Kidney (tissue), 14 donors: ENCODE measurements around the gene MYRFL. TPM values are rescaled to one million over a fixed set of nuclear protein-coding genes. Genes with fewer than 3 reads are reported as not detected.
"Not testable (repeated sequence)": the region's sequence is repeated elsewhere in the genome, so short reads cannot be mapped to it uniquely, and the experiment has no call there.

ENCODE experiments used
- DNase-seq, 5 donors: peaks; one replicate each; pipeline ENCODE4 v3.0.0-alpha.2; 2013 to 2020
- FAIRE-seq: peaks from 2 replicates; lab custom pipeline; 2012; peaks lifted over from hg19 to GRCh38; lab: Jason Lieb, UNC
- H3K27ac ChIP-seq, 2 donors: one replicate each; pipeline ENCODE4 v1.7.0; 2013; ENCODE audit warnings: low read depth in 2 of 2, low read length in 2 of 2, inconsistent platforms in 1 of 2
- H3K27me3 ChIP-seq: one replicate; pipeline ENCODE4 v1.7.1; 2013; ENCODE audit warnings: low read length, inconsistent platforms; ENCODE audit not compliant: control insufficient read depth, insufficient read depth
- H3K36me3 ChIP-seq, 3 donors: one replicate each; pipeline versions ENCODE4 v1.7.0 to v1.7.1; 2013; ENCODE audit warnings: low read length in 3 of 3, control low read depth in 1 of 3, inconsistent platforms in 1 of 3; ENCODE audit not compliant: insufficient read depth in 3 of 3, control insufficient read depth in 2 of 3
- H3K4me1 ChIP-seq, 3 donors: one replicate each; pipeline versions ENCODE4 v1.7.0 to v1.7.1; 2013; ENCODE audit warnings: low read length in 3 of 3, inconsistent platforms in 1 of 3, low read depth in 1 of 3; ENCODE audit not compliant: control insufficient read depth in 2 of 3, insufficient read depth in 2 of 3
- H3K4me3 ChIP-seq, 3 donors: one replicate each; pipeline versions ENCODE4 v1.7.0 to v1.8.1; 2013; ENCODE audit warnings: low read length in 3 of 3, control low read depth in 1 of 3, inconsistent platforms in 1 of 3
- H3K9ac ChIP-seq, 3 donors: one replicate each; pipeline versions ENCODE4 v1.7.0 to v1.7.1; 2013; ENCODE audit warnings: low read length in 3 of 3, control low read depth in 1 of 3, inconsistent platforms in 1 of 3
- H3K9me3 ChIP-seq, 3 donors: one replicate each; pipeline versions ENCODE4 v1.7.0 to v1.7.1; 2013; ENCODE audit warnings: low read length in 3 of 3, control low read depth in 1 of 3, inconsistent platforms in 1 of 3; ENCODE audit not compliant: control insufficient read depth in 2 of 3, insufficient read depth in 1 of 3
- CTCF ChIP-seq: IDR thresholded peaks from 3 replicates; pipeline ENCODE4 v1.5.1; 2012; ENCODE audit warnings: mild to moderate bottlenecking, moderate library complexity, borderline replicate concordance; ENCODE audit not compliant: insufficient read depth; ENCODE audit errors: extremely low read depth
- intact Hi-C: fragments of 100-400 bp; cut with DNase I; formaldehyde crosslinking; loops from one replicate; pipeline ENCODE4 v1.11.1; 2022
- polyA plus RNA-seq: library from polyadenylated mRNA; stranded (reverse); fragments of 350-450 nt; fragmentation: Illumina TruSeq; extraction: RNeasy Lipid Tissue Mini Kit (QIAGEN cat#74804); gene quantifications from one replicate; pipeline ENCODE4 v1.2.3, GENCODE V29; 2014; ENCODE audit warnings: low read depth, low replicate concordance; ENCODE audit not compliant: insufficient read depth
- total RNA-seq: library from RNA; stranded (reverse); fragmentation: NEBNext Ultra II Directional; extraction: Animal tissue kit (Norgen Biotek cat#: 25700); gene quantifications from one replicate; pipeline ENCODE4 v1.2.1, GENCODE V29; 2021
- donor health status: control.
- donor health status: control.
- donor health status: control.
- donor health status: control.
- donor health status: control.
- donor health status: DM: yes; HTN: yes; CAD: no.
- donor health status: Normal renal cell carcinoma (clear cell type).

The MYRFL gene
- total and polyA plus RNA-seq, 2 donors from 2014 or later, result 0.82 to 1.6 TPM

GRCh38 chr12:69844416-69844815, 19.4 kb downstream of the MYRFL start:
- intact Hi-C loops, result no loop called here
- H3K9ac ChIP-seq, result no peak overlapping the region
- H3K36me3 ChIP-seq, result no peaks in the 10 kb centered on the region
- FAIRE-seq, result no peak
- H3K4me1 ChIP-seq, result peaks cover 0 to 9% (median 0%) of the 10 kb centered on the region in 3 donors
- no peak for TF ChIP-seq CTCF
- no peak overlapping the region for H3K4me3 ChIP-seq
- no peak overlapping the region for H3K27ac ChIP-seq
- no peaks in the 10 kb centered on the region for H3K9me3 ChIP-seq
- no peak for DNase-seq
- no peaks in the 10 kb centered on the region for H3K27me3 ChIP-seq

GRCh38 chr12:69844836-69845235, 19.8 kb downstream of the MYRFL start:
- Histone ChIP-seq H3K9ac (no peak overlapping the region), H3K4me1 (peaks cover 0 to 9% (median 0%) of the 10 kb centered on the region in 3 donors), H3K9me3 (no peaks in the 10 kb centered on the region), H3K27ac (no peak overlapping the region), H3K36me3 (no peaks in the 10 kb centered on the region), H3K27me3 (no peaks in the 10 kb centered on the region), H3K4me3 (no peak overlapping the region)
- FAIRE-seq (no peak), DNase-seq (no peak)
- no peak for TF ChIP-seq CTCF
- intact Hi-C loops, result no loop called here

- no peak for TF ChIP-seq CTCF
- no peaks in the 10 kb centered on the region for H3K4me1 ChIP-seq
- H3K36me3 ChIP-seq, result no peaks in the 10 kb centered on the region
- DNase-seq, result no peak
- no peaks in the 10 kb centered on the region for H3K9me3 ChIP-seq
- H3K9ac ChIP-seq, result no peak overlapping the region
- no peak overlapping the region for H3K27ac ChIP-seq
- intact Hi-C loops, result no loop called here
- no peak overlapping the region for H3K4me3 ChIP-seq
- H3K27me3 ChIP-seq, result no peaks in the 10 kb centered on the region
- no peak for FAIRE-seq
These were observed 21.9 kb downstream of the MYRFL start for GRCh38 chr12:69846976-69847375.

GRCh38 chr12:69851976-69852375, 26.9 kb downstream of the MYRFL start:
- no peak for TF ChIP-seq CTCF
- H3K27me3 ChIP-seq, result no peaks in the 10 kb centered on the region
- H3K4me3 ChIP-seq, result no peak overlapping the region
- FAIRE-seq (no peak), DNase-seq (no peak)
- H3K9ac ChIP-seq, result no peak overlapping the region
- no peaks in the 10 kb centered on the region for H3K4me1 ChIP-seq
- H3K27ac ChIP-seq, result no peak overlapping the region
- H3K36me3 ChIP-seq, result no peaks in the 10 kb centered on the region
- H3K9me3 ChIP-seq, result peaks cover 0 to 3% (median 0%) of the 10 kb centered on the region in 3 donors
- intact Hi-C loops, result no loop called here

GRCh38 chr12:69853176-69853961, 28.3 kb downstream of the MYRFL start:
- FAIRE-seq, DNase-seq, intact Hi-C loops: not testable (repeated sequence)

More at GRCh38 chr12:69853176-69853961, 28.3 kb downstream of the MYRFL start:
- not testable (repeated sequence) for H3K9ac ChIP-seq, H3K4me3 ChIP-seq, H3K4me1 ChIP-seq, H3K36me3 ChIP-seq, H3K27ac ChIP-seq, H3K9me3 ChIP-seq, H3K27me3 ChIP-seq
